ENCODE data around the gene GPR160. TPM values are rescaled to one million over a fixed set of nuclear protein-coding genes. Genes with fewer than 3 reads are reported as not detected.

Gene GPR160
- total and polyA plus RNA-seq, 2 experiments from 2014 or later = 52.2 to 87.9 TPM

DNA sequence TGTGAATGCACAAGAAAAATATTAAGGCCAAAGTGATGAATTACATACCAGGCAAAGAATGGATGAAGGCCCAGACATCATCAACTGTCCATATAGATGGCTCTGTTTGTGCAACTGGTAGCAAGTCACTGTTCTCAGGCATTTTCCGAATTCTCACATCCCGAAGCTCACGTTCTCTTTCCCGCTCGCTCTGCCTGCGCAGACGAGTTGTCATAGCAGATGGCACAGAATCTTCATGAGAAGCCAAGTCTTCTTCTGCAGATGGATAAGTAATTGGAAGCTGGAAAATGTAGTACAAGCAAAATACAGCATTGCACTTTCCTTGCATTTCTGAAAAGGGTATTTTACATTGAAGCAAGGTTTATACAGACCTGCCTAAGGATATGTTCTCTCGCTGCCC lies 64.6 kb downstream of the GPR160 start:
- no peak overlapping the region for H3K27ac ChIP-seq
- H2AFZ ChIP-seq = no peak overlapping the region
- H3K4me2 ChIP-seq = no peak overlapping the region
- DNase-seq (ENCODE audit: low spot score) = no peak
- H3K4me3 ChIP-seq = no peak overlapping the region
- no peaks in the 10 kb centered on the region for H3K4me1 ChIP-seq (ENCODE audit: insufficient read depth)
- no peaks in the 10 kb centered on the region for H3K9me3 ChIP-seq (ENCODE audit: low read depth)
- no peaks in the 10 kb centered on the region for H3K9me2 ChIP-seq (replicated peaks; ENCODE audit: insufficient read depth)
- TF ChIP-seq, protein P1, sequence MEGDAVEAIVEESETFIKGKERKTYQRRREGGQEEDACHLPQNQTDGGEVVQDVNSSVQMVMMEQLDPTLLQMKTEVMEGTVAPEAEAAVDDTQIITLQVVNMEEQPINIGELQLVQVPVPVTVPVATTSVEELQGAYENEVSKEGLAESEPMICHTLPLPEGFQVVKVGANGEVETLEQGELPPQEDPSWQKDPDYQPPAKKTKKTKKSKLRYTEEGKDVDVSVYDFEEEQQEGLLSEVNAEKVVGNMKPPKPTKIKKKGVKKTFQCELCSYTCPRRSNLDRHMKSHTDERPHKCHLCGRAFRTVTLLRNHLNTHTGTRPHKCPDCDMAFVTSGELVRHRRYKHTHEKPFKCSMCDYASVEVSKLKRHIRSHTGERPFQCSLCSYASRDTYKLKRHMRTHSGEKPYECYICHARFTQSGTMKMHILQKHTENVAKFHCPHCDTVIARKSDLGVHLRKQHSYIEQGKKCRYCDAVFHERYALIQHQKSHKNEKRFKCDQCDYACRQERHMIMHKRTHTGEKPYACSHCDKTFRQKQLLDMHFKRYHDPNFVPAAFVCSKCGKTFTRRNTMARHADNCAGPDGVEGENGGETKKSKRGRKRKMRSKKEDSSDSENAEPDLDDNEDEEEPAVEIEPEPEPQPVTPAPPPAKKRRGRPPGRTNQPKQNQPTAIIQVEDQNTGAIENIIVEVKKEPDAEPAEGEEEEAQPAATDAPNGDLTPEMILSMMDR (IDR thresholded peaks at IDR 0.05; ENCODE audit: poor library complexity) = no peak
- TF ChIP-seq EZH2 (IDR thresholded peaks at IDR 0.05; ENCODE audit: borderline replicate concordance) = no peak
- no peak for TF ChIP-seq EZH2phosphoT487 (IDR thresholded peaks at IDR 0.05; ENCODE audit: low read depth, severe bottlenecking, unreplicated experiment)
- no peaks in the 10 kb centered on the region for H3K79me2 ChIP-seq
- H4K20me1 ChIP-seq (ENCODE audit: insufficient read depth, poor library complexity, severe bottlenecking) = no peaks in the 10 kb centered on the region
- H3K27me3 ChIP-seq = no peaks in the 10 kb centered on the region
- WGBS (ENCODE audit: low lambda C conversion rate, missing lambda C conversion rate) = 97% methylated on average over 8 of the region's 8 CpGs
- H3K36me3 ChIP-seq (replicated peaks; ENCODE audit: insufficient read depth, low read depth) = no peaks in the 10 kb centered on the region

- Histone ChIP-seq H3K4me1 (ENCODE audit: insufficient read depth) (no peaks in the 10 kb centered on the region), H3K27me3 (no peaks in the 10 kb centered on the region), H3K9me2 (replicated peaks; ENCODE audit: insufficient read depth) (no peaks in the 10 kb centered on the region), H3K79me2 (no peaks in the 10 kb centered on the region), H3K36me3 (replicated peaks; ENCODE audit: insufficient read depth, low read depth) (no peaks in the 10 kb centered on the region), H3K4me2 (no peak overlapping the region), H3K27ac (no peak overlapping the region), H4K20me1 (ENCODE audit: insufficient read depth, poor library complexity, severe bottlenecking) (no peaks in the 10 kb centered on the region), H3K9me3 (ENCODE audit: low read depth) (no peaks in the 10 kb centered on the region), H3K4me3 (no peak overlapping the region), H2AFZ (no peak overlapping the region)
- no peak for DNase-seq (ENCODE audit: low spot score)
- TF ChIP-seq, protein P1 (IDR thresholded peaks at IDR 0.05; ENCODE audit: poor library complexity) = no peak
- TF ChIP-seq EZH2phosphoT487 (IDR thresholded peaks at IDR 0.05; ENCODE audit: low read depth, severe bottlenecking, unreplicated experiment) = no peak
- TF ChIP-seq EZH2 (IDR thresholded peaks at IDR 0.05; ENCODE audit: borderline replicate concordance) = no peak
- 100% methylated on average over 1 of the region's 1 CpG for WGBS (ENCODE audit: low lambda C conversion rate, missing lambda C conversion rate)
Observed at GRCh38 chr3:170107941-170108340, 70.1 kb downstream of the GPR160 start.

- Histone ChIP-seq H3K9me3 (ENCODE audit: low read depth) (no peaks in the 10 kb centered on the region), H3K4me1 (ENCODE audit: insufficient read depth) (no peaks in the 10 kb centered on the region), H3K79me2 (no peaks in the 10 kb centered on the region), H3K27ac (no peak overlapping the region), H3K4me2 (no peak overlapping the region), H3K9me2 (replicated peaks; ENCODE audit: insufficient read depth) (no peaks in the 10 kb centered on the region), H4K20me1 (ENCODE audit: insufficient read depth, poor library complexity, severe bottlenecking) (no peaks in the 10 kb centered on the region), H2AFZ (no peak overlapping the region), H3K36me3 (replicated peaks; ENCODE audit: insufficient read depth, low read depth) (no peaks in the 10 kb centered on the region), H3K27me3 (no peaks in the 10 kb centered on the region), H3K4me3 (no peak overlapping the region)
- DNase-seq (ENCODE audit: low spot score) = no peak
- TF ChIP-seq EZH2 (IDR thresholded peaks at IDR 0.05; ENCODE audit: borderline replicate concordance) (no peak), EZH2phosphoT487 (IDR thresholded peaks at IDR 0.05; ENCODE audit: low read depth, severe bottlenecking, unreplicated experiment) (no peak)
- TF ChIP-seq, protein P1 (IDR thresholded peaks at IDR 0.05; ENCODE audit: poor library complexity) = no peak
- 94% methylated on average over 3 of the region's 3 CpGs for WGBS (ENCODE audit: low lambda C conversion rate, missing lambda C conversion rate)
Observed at GRCh38 chr3:170108955-170109354, 71.2 kb downstream of the GPR160 start.
